Fibroblast of lung (primary cell): ENCODE measurements around the gene C16orf95. TPM values are rescaled to one million over a fixed set of nuclear protein-coding genes. Genes with fewer than 3 reads are reported as not detected.
A peak's percentile ranks its signal among the peaks of the same experiment; 100 is the strongest.

Experiments used
- DNase-seq, 2 donors: peaks; one replicate each; pipeline versions ENCODE4 v3.0.0 to v3.0.0-alpha.2; 2010; ENCODE audit warnings: low read depth in 2 of 2
- H2AFZ ChIP-seq: 2 replicates; pipeline ENCODE4 v1.5.1; 2012; ENCODE audit warnings: low read length, control low read depth, inconsistent platforms
- H3K27ac ChIP-seq: 2 replicates; pipeline ENCODE4 v1.5.1; 2011; ENCODE audit warnings: low read length, control low read depth; ENCODE audit not compliant: insufficient read depth
- H3K27me3 ChIP-seq: 2 replicates; pipeline ENCODE4 v1.5.1; 2011; ENCODE audit warnings: mild to moderate bottlenecking, low read length; ENCODE audit not compliant: control insufficient read depth, insufficient read depth
- H3K36me3 ChIP-seq: 2 replicates; pipeline ENCODE4 v1.5.1; 2011; ENCODE audit warnings: low read length; ENCODE audit not compliant: control insufficient read depth, insufficient read depth
- H3K4me1 ChIP-seq: 2 replicates; pipeline ENCODE4 v1.5.1; 2011; ENCODE audit warnings: low read length; ENCODE audit not compliant: control insufficient read depth, insufficient read depth; ENCODE audit errors: extremely low read depth
- H3K4me2 ChIP-seq: 2 replicates; pipeline ENCODE4 v1.5.1; 2011; ENCODE audit warnings: low read length, control low read depth; ENCODE audit not compliant: insufficient read depth; ENCODE audit errors: extremely low read depth
- H3K4me3 ChIP-seq, 4 experiments: fragments of 200-600 bp in 1 of 4; sonication (generic) in 1 of 4; replicated peaks in 1 of 4; 2 replicates each; pipeline ENCODE4 v1.5.1; 2011 to 2016; ENCODE audit warnings: low read length in 4 of 4, low read depth in 3 of 4, mild to moderate bottlenecking in 3 of 4, control low read depth in 2 of 4, inconsistent platforms in 1 of 4, mixed read lengths in 1 of 4; ENCODE audit not compliant: insufficient read depth in 1 of 4; ENCODE audit errors: control extremely low read depth in 1 of 4
- H3K79me2 ChIP-seq: 2 replicates; pipeline ENCODE4 v1.5.1; 2012; ENCODE audit warnings: mild to moderate bottlenecking, low read length, inconsistent platforms; ENCODE audit not compliant: control insufficient read depth, insufficient read depth
- H3K9ac ChIP-seq: 2 replicates; pipeline ENCODE4 v1.5.1; 2011; ENCODE audit warnings: mild to moderate bottlenecking, low read length, control low read depth; ENCODE audit not compliant: insufficient read depth
- H3K9me3 ChIP-seq: 2 replicates; pipeline ENCODE4 v1.5.1; 2012; ENCODE audit warnings: low read depth, low read length; ENCODE audit not compliant: control insufficient read depth, insufficient read depth
- H4K20me1 ChIP-seq: 2 replicates; pipeline ENCODE4 v1.5.1; 2011; ENCODE audit warnings: low read length; ENCODE audit not compliant: control insufficient read depth, insufficient read depth; ENCODE audit errors: extremely low read depth
- CTCF ChIP-seq, 2 donors: IDR thresholded peaks in 1 of 2; conservative IDR thresholded peaks in 1 of 2; 1 replicate in 1 of 2; 2 replicates in 1 of 2; pipeline ENCODE4 v1.5.1; 2011 to 2012; ENCODE audit warnings: low read length in 2 of 2, control low read depth in 1 of 2, inconsistent platforms in 1 of 2, low read depth in 1 of 2, mild to moderate bottlenecking in 1 of 2
- EZH2 ChIP-seq: IDR thresholded peaks from 2 replicates; pipeline ENCODE4 v1.5.1; 2012; ENCODE audit warnings: low read length, control low read depth, mild to moderate bottlenecking; ENCODE audit errors: missing control alignments
- polyA plus RNA-seq, 2 donors: library from polyadenylated mRNA; depleted of rRNA in 1 of 2; stranded (reverse) in 1 of 2; unstranded in 1 of 2; fragments of >200 nt; gene quantifications; 2 replicates each; pipeline ENCODE4 v1.2.1, GENCODE V29; 2011 to 2012; ENCODE audit warnings: missing spikeins in 1 of 2
- total RNA-seq: library from RNA; depleted of rRNA; stranded (reverse); fragments of >200 nt; gene quantifications from 2 replicates; pipeline ENCODE4 v1.2.1, GENCODE V29; 2014

The C16orf95 gene
- total and polyA plus RNA-seq, 2 donors (not counting 1 experiment from before 2014, with no cell fraction given): 1.3 to 5.4 TPM

- no peaks in the 10 kb centered on the region for H3K4me1 ChIP-seq
- H3K36me3 ChIP-seq: no peaks in the 10 kb centered on the region
- H3K9ac ChIP-seq: no peak overlapping the region
- H3K79me2 ChIP-seq: no peaks in the 10 kb centered on the region
- no peak for DNase-seq
- no peak overlapping the region for H3K27ac ChIP-seq
- H2AFZ ChIP-seq: no peak overlapping the region
- H3K9me3 ChIP-seq: no peaks in the 10 kb centered on the region
- no peaks in the 10 kb centered on the region for H3K27me3 ChIP-seq
- no peak for TF ChIP-seq EZH2
- TF ChIP-seq CTCF (conservative IDR thresholded peaks at IDR 0.05 in 1 of 2, IDR thresholded peaks at IDR 0.05 in 1 of 2; ENCODE audit: low read depth in 1 of 2, low read length in 2 of 2): no peak
- H3K4me3 ChIP-seq: no peak overlapping the region
- H3K4me2 ChIP-seq: no peak overlapping the region
- H4K20me1 ChIP-seq: no peaks in the 10 kb centered on the region
These were observed 38.0 kb downstream of the C16orf95 start for GRCh38 chr16:87279094-87279658.

- Histone ChIP-seq H3K27me3 (no peaks in the 10 kb centered on the region), H3K4me1 (no peaks in the 10 kb centered on the region), H3K9me3 (no peaks in the 10 kb centered on the region), H3K4me2 (no peak overlapping the region), H3K27ac (no peak overlapping the region), H4K20me1 (no peaks in the 10 kb centered on the region), H3K4me3 (no peak overlapping the region), H3K9ac (no peak overlapping the region), H3K79me2 (no peaks in the 10 kb centered on the region), H3K36me3 (no peaks in the 10 kb centered on the region), H2AFZ (no peak overlapping the region)
- TF ChIP-seq CTCF (conservative IDR thresholded peaks at IDR 0.05 in 1 of 2, IDR thresholded peaks at IDR 0.05 in 1 of 2; ENCODE audit: low read depth in 1 of 2, low read length in 2 of 2): peak; percentile 79 to 93
- no peak for TF ChIP-seq EZH2
- DNase-seq: peak; percentile 71 to 83
These were observed 38.8 kb downstream of the C16orf95 start for GRCh38 chr16:87278191-87279093.

GRCh38 chr16:87276924-87277323 is 40.3 kb downstream of the C16orf95 start:
- no peaks in the 10 kb centered on the region for H3K4me1 ChIP-seq
- no peaks in the 10 kb centered on the region for H3K79me2 ChIP-seq
- no peaks in the 10 kb centered on the region for H3K9me3 ChIP-seq
- no peak overlapping the region for H3K27ac ChIP-seq
- no peaks in the 10 kb centered on the region for H3K36me3 ChIP-seq
- no peak overlapping the region for H3K4me3 ChIP-seq
- no peaks in the 10 kb centered on the region for H3K27me3 ChIP-seq
- no peak overlapping the region for H3K4me2 ChIP-seq
- no peaks in the 10 kb centered on the region for H4K20me1 ChIP-seq
- no peak for TF ChIP-seq CTCF (conservative IDR thresholded peaks at IDR 0.05 in 1 of 2, IDR thresholded peaks at IDR 0.05 in 1 of 2; ENCODE audit: low read depth in 1 of 2, low read length in 2 of 2)
- TF ChIP-seq EZH2: no peak
- no peak for DNase-seq
- H3K9ac ChIP-seq: no peak overlapping the region
- H2AFZ ChIP-seq: no peak overlapping the region
